Spleen (tissue), 11 donors: Measurements from ENCODE around the gene UBE4A. TPM values are rescaled to one million over a fixed set of nuclear protein-coding genes. Genes with fewer than 3 reads are reported as not detected.

Source experiments
- DNase-seq: peaks from one replicate; pipeline ENCODE4 v3.0.0-alpha.2; 2020
- H3K27ac ChIP-seq, 8 donors: fragments of 200-600 bp; sonication (generic) in 7 of 8; 1 replicate in 4 of 8; 2 replicates in 4 of 8; pipeline versions ENCODE4 v1.5.0 to v1.8.0; 2016 to 2021; ENCODE audit warnings: inconsistent platforms in 4 of 8, mild to moderate bottlenecking in 4 of 8, moderate library complexity in 1 of 8
- H3K27me3 ChIP-seq, 7 donors: fragments of 200-600 bp; sonication (generic) in 6 of 7; replicated peaks in 1 of 7; 1 replicate in 4 of 7; 2 replicates in 3 of 7; pipeline versions ENCODE4 v1.5.0 to v1.8.0; 2016 to 2021; ENCODE audit warnings: inconsistent platforms in 3 of 7, mild to moderate bottlenecking in 1 of 7
- H3K36me3 ChIP-seq, 6 donors: fragments of 200-600 bp; sonication (generic) in 5 of 6; 1 replicate in 4 of 6; 2 replicates in 2 of 6; pipeline versions ENCODE4 v1.5.0 to v1.8.0; 2016 to 2021; ENCODE audit warnings: inconsistent platforms in 2 of 6
- H3K4me1 ChIP-seq, 6 donors: fragments of 200-600 bp; sonication (generic) in 5 of 6; 1 replicate in 3 of 6; 2 replicates in 3 of 6; pipeline versions ENCODE4 v1.5.0 to v1.8.0; 2016 to 2021; ENCODE audit warnings: inconsistent platforms in 3 of 6
- H3K4me3 ChIP-seq, 8 donors: fragments of 200-600 bp; sonication (generic) in 7 of 8; 1 replicate in 4 of 8; 2 replicates in 4 of 8; pipeline versions ENCODE4 v1.5.0 to v1.8.0; 2016 to 2021; ENCODE audit warnings: inconsistent platforms in 4 of 8, mild to moderate bottlenecking in 4 of 8, moderate library complexity in 2 of 8
- H3K9me3 ChIP-seq, 8 donors: fragments of 200-600 bp; sonication (generic) in 7 of 8; 1 replicate in 4 of 8; 2 replicates in 4 of 8; pipeline versions ENCODE4 v1.5.0 to v1.8.0; 2016 to 2021; ENCODE audit warnings: inconsistent platforms in 4 of 8
- CTCF ChIP-seq, 11 experiments: fragments of 200-600 bp in 7 of 11; fragments of 450-650 bp in 4 of 11; sonication (generic) in 4 of 11; IDR thresholded peaks in 8 of 11; conservative IDR thresholded peaks in 3 of 11; 1 replicate in 7 of 11; 2 replicates in 4 of 11; pipeline versions ENCODE4 v1.4.0 to v1.8.0; 2016 to 2021; ENCODE audit warnings: antibody characterized with exemption in 11 of 11, inconsistent platforms in 4 of 11, mild to moderate bottlenecking in 1 of 11
- POLR2A ChIP-seq, 3 donors: fragments of 450-650 bp; IDR thresholded peaks; one replicate each; pipeline ENCODE4 v1.5.1; 2017; ENCODE audit warnings: antibody characterized with exemption in 3 of 3, mild to moderate bottlenecking in 1 of 3
- POLR2AphosphoS5 ChIP-seq, 3 donors: sonication (generic); formaldehyde crosslinking; IDR thresholded peaks; one replicate each; pipeline ENCODE4 v1.5.1; 2017; ENCODE audit warnings: antibody characterized with exemption in 3 of 3
- WGBS, 5 donors: extraction: QIAGEN DNeasy Blood & Tissue Kit in 3 of 5; methylation state at CpG; one replicate each; pipeline versions ENCODE4 v1.1.5 to v1.1.7; 2013 to 2018; 5-methylcytosine and 5-hydroxymethylcytosine counted together
- intact Hi-C: fragments of 100-400 bp; cut with DNase I; formaldehyde crosslinking; loops from one replicate; pipeline ENCODE4 v1.15.0; 2023; ENCODE audit warnings: low total_unique reads
- polyA plus RNA-seq, 3 donors: library from polyadenylated mRNA; stranded (reverse); fragments of 200-250 nt; gene quantifications; one replicate each; pipeline ENCODE4 v1.2.1, GENCODE V29; 2013
- total RNA-seq, 7 donors: library from RNA; depleted of rRNA in 3 of 7; stranded (reverse); fragments of >200 nt in 3 of 7; fragmentation: NEBNext Ultra II Directional in 4 of 7; extraction: Animal tissue kit (Norgen Biotek cat#: 25700) in 4 of 7; gene quantifications; one replicate each; pipeline versions ENCODE4 v1.1.0 to v1.2.1, GENCODE V29; 2016 to 2021
- donor health status: healthy with polysubstance abuse.
- donor health status: DM: no; HTN: no; CAD: no; lungs with moderate emphysema.
- donor health status: DM: no; HTN: no; CAD: no.
- donor health status: Bipolar disorder and iron deficiency.
- donor health status: healthy.
- donor health status: DM: no; HTN: no; CAD: no.
- donor health status: DM: yes; HTN: yes; CAD: no.

The UBE4A gene
- total and polyA plus RNA-seq, 10 donors = 13.0 to 55.6 (median 40.7) TPM

GRCh38 chr11:118311518-118311917 is 47.9 kb upstream of the UBE4A start:
- Histone ChIP-seq H3K4me3 (no peak overlapping the region), H3K27me3 (peaks cover 0 to 24% (median 4%) of the 10 kb centered on the region in 7 donors), H3K27ac (peak overlapping the region in 3 of 8 donors; percentile 7 to 34 (median 13)), H3K36me3 (peaks cover 0 to 20% (median 0%) of the 10 kb centered on the region in 6 donors), H3K9me3 (no peaks in the 10 kb centered on the region), H3K4me1 (peaks cover 6 to 97% (median 23%) of the 10 kb centered on the region in 6 donors)
- 65 to 77% (median 71%) methylated on average over 4 of the region's 4 CpGs for WGBS, 5 donors
- TF ChIP-seq POLR2AphosphoS5 (IDR thresholded peaks at IDR 0.05) (no peak), CTCF (IDR thresholded peaks at IDR 0.05 in 8 of 11, conservative IDR thresholded peaks at IDR 0.05 in 3 of 11) (no peak), POLR2A (IDR thresholded peaks at IDR 0.05) (no peak)
- no peak for DNase-seq
- intact Hi-C loops = no loop called here

- H3K27me3 ChIP-seq = peaks cover 0 to 29% (median 4%) of the 10 kb centered on the region in 7 donors
- intact Hi-C loops = no loop called here
- 92 to 96% (median 95%) methylated on average over 2 of the region's 2 CpGs for WGBS, 5 donors
- peaks cover 11 to 97% (median 29%) of the 10 kb centered on the region in 6 donors for H3K4me1 ChIP-seq
- H3K4me3 ChIP-seq = no peak overlapping the region
- no peak overlapping the region for H3K27ac ChIP-seq
- peaks cover 0 to 20% (median 0%) of the 10 kb centered on the region in 6 donors for H3K36me3 ChIP-seq
- no peaks in the 10 kb centered on the region for H3K9me3 ChIP-seq
- DNase-seq = no peak
- no peak for TF ChIP-seq POLR2AphosphoS5 (IDR thresholded peaks at IDR 0.05)
- TF ChIP-seq POLR2A (IDR thresholded peaks at IDR 0.05) = no peak
- TF ChIP-seq CTCF (IDR thresholded peaks at IDR 0.05 in 8 of 11, conservative IDR thresholded peaks at IDR 0.05 in 3 of 11) = no peak
These were observed 47.1 kb upstream of the UBE4A start for GRCh38 chr11:118312328-118312727.

GRCh38 chr11:118313242-118313641 is 46.2 kb upstream of the UBE4A start:
- Histone ChIP-seq H3K36me3 (peaks cover 0 to 20% (median 0%) of the 10 kb centered on the region in 6 donors), H3K27me3 (peaks cover 0 to 31% (median 4%) of the 10 kb centered on the region in 7 donors), H3K4me3 (no peak overlapping the region), H3K9me3 (no peaks in the 10 kb centered on the region), H3K27ac (peak overlapping the region in 1 of 8 donors; percentile 16), H3K4me1 (peaks cover 11 to 97% (median 35%) of the 10 kb centered on the region in 6 donors)
- no peak for DNase-seq
- WGBS, 5 donors = 61 to 74% (median 65%) methylated on average over 4 of the region's 4 CpGs
- intact Hi-C loops = no loop called here
- TF ChIP-seq CTCF (IDR thresholded peaks at IDR 0.05 in 8 of 11, conservative IDR thresholded peaks at IDR 0.05 in 3 of 11) (no peak), POLR2A (IDR thresholded peaks at IDR 0.05) (no peak), POLR2AphosphoS5 (IDR thresholded peaks at IDR 0.05) (no peak)

- TF ChIP-seq CTCF (IDR thresholded peaks at IDR 0.05 in 8 of 11, conservative IDR thresholded peaks at IDR 0.05 in 3 of 11) (no peak), POLR2A (IDR thresholded peaks at IDR 0.05) (no peak), POLR2AphosphoS5 (IDR thresholded peaks at IDR 0.05) (no peak)
- no peak for DNase-seq
- Histone ChIP-seq H3K4me3 (no peak overlapping the region), H3K36me3 (peaks cover 0 to 20% (median 0%) of the 10 kb centered on the region in 6 donors), H3K27me3 (peaks cover 0 to 31% (median 4%) of the 10 kb centered on the region in 7 donors), H3K27ac (peak overlapping the region in 5 of 8 donors; percentile 55 to 84 (median 80)), H3K4me1 (peaks cover 21 to 99% (median 52%) of the 10 kb centered on the region in 6 donors), H3K9me3 (no peaks in the 10 kb centered on the region)
- WGBS, 5 donors = 74 to 84% (median 83%) methylated on average over 7 of the region's 7 CpGs
- intact Hi-C loops = no loop called here
These were observed 44.4 kb upstream of the UBE4A start for GRCh38 chr11:118314988-118315411.
